Vagina (tissue), 2 donors: ENCODE results near the gene PCA3. TPM values are rescaled to one million over a fixed set of nuclear protein-coding genes. Genes with fewer than 3 reads are reported as not detected.

Experiments used
- DNase-seq, 2 donors: peaks; one replicate each; pipeline ENCODE4 v3.0.0-alpha.2; 2017; ENCODE audit errors: extremely low spot score in 2 of 2
- H3K27ac ChIP-seq: fragments of 200-600 bp; sonication (generic); one replicate; pipeline ENCODE4 v1.5.1; 2019
- H3K27me3 ChIP-seq: fragments of 200-600 bp; sonication (generic); one replicate; pipeline ENCODE4 v1.5.1; 2019
- H3K36me3 ChIP-seq, 2 donors: fragments of 200-600 bp; sonication (generic); one replicate each; pipeline ENCODE4 v1.5.1; 2017 to 2019
- H3K4me1 ChIP-seq: fragments of 200-600 bp; sonication (generic); one replicate; pipeline ENCODE4 v1.5.1; 2019
- H3K4me3 ChIP-seq, 2 donors: fragments of 200-600 bp; sonication (generic); 1 replicate in 1 of 2; 2 replicates in 1 of 2; pipeline ENCODE4 v1.5.1; 2016 to 2019
- H3K9me3 ChIP-seq: fragments of 200-600 bp; sonication (generic); one replicate; pipeline ENCODE4 v1.5.1; 2019
- CTCF ChIP-seq, 3 experiments: fragments of 450-650 bp in 2 of 3; fragments of 200-600 bp in 1 of 3; sonication (generic) in 1 of 3; IDR thresholded peaks; one replicate each; pipeline ENCODE4 v1.5.1; 2017 to 2019; ENCODE audit warnings: antibody characterized with exemption in 3 of 3, mild to moderate bottlenecking in 2 of 3, moderate library complexity in 2 of 3
- POLR2A ChIP-seq, 2 donors: fragments of 450-650 bp; IDR thresholded peaks; one replicate each; pipeline ENCODE4 v1.6.1; 2017; ENCODE audit warnings: antibody characterized with exemption in 2 of 2, mild to moderate bottlenecking in 2 of 2, moderate library complexity in 2 of 2
- POLR2AphosphoS5 ChIP-seq, 2 donors: sonication (generic); formaldehyde crosslinking; IDR thresholded peaks; one replicate each; pipeline ENCODE4 v1.9.0; 2017; ENCODE audit warnings: antibody characterized with exemption in 2 of 2, mild to moderate bottlenecking in 2 of 2, low read depth in 1 of 2; ENCODE audit not compliant: insufficient read depth in 1 of 2
- intact Hi-C: fragments of 100-400 bp; cut with DNase I; formaldehyde crosslinking; loops from one replicate; pipeline ENCODE4 v1.15.1; 2023
- total RNA-seq: library from RNA; depleted of rRNA; stranded (reverse); fragments of >200 nt; gene quantifications from one replicate; pipeline ENCODE4 v1.2.3, GENCODE V29; 2016

Gene PCA3
- total RNA-seq, 1 donor from 2014 or later = not detected

GRCh38 chr9:76812591-76812990, 48.4 kb downstream of the PCA3 start:
- Histone ChIP-seq H3K36me3 (no peaks in the 10 kb centered on the region), H3K4me1 (peaks cover 5% of the 10 kb centered on the region), H3K27me3 (no peaks in the 10 kb centered on the region), H3K27ac (no peak overlapping the region), H3K9me3 (no peaks in the 10 kb centered on the region), H3K4me3 (no peak overlapping the region)
- DNase-seq = no peak
- TF ChIP-seq POLR2AphosphoS5 (IDR thresholded peaks at IDR 0.05; ENCODE audit: insufficient read depth in 1 of 2, low read depth in 1 of 2) (no peak), CTCF (IDR thresholded peaks at IDR 0.05) (no peak), POLR2A (IDR thresholded peaks at IDR 0.05) (no peak)
- intact Hi-C loops = no loop called here

DNA sequence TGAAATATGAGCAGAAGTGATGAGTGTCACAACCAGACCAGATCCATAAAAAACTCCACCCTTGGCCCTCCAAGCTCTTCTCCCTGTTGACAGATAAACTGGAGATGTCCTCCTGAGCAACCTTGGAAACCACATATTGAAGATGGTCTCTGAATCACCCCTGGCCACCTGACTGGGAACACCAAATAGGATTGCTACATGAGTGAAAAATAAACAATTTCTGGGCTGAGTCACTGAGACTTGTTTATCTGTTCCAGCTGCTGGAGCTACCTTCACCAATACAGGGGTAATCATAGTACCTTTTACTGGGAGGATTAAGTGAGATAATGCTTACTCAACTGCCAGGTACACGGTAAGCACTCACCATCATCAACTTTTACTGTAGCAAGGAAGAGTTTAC, 53.3 kb downstream of the PCA3 start:
- TF ChIP-seq POLR2A (IDR thresholded peaks at IDR 0.05) = no peak
- no peak for TF ChIP-seq CTCF (IDR thresholded peaks at IDR 0.05)
- no peak for TF ChIP-seq POLR2AphosphoS5 (IDR thresholded peaks at IDR 0.05; ENCODE audit: insufficient read depth in 1 of 2, low read depth in 1 of 2)
- intact Hi-C loops = no loop called here
- Histone ChIP-seq H3K27me3 (no peaks in the 10 kb centered on the region), H3K27ac (peak overlapping the region; percentile 85), H3K36me3 (no peaks in the 10 kb centered on the region), H3K4me1 (peaks cover 11% of the 10 kb centered on the region), H3K4me3 (no peak overlapping the region), H3K9me3 (no peaks in the 10 kb centered on the region)
- no peak for DNase-seq

- Histone ChIP-seq H3K4me3 (no peak overlapping the region), H3K4me1 (peaks cover 11% of the 10 kb centered on the region), H3K36me3 (no peaks in the 10 kb centered on the region), H3K9me3 (no peaks in the 10 kb centered on the region), H3K27me3 (no peaks in the 10 kb centered on the region), H3K27ac (peak overlapping the region; percentile 85)
- intact Hi-C loops = no loop called here
- no peak for DNase-seq
- TF ChIP-seq POLR2A (IDR thresholded peaks at IDR 0.05) (no peak), POLR2AphosphoS5 (IDR thresholded peaks at IDR 0.05; ENCODE audit: insufficient read depth in 1 of 2, low read depth in 1 of 2) (peak in 1 of 2 donors; percentile 92)
Observed at GRCh38 chr9:76818271-76818670, 54.0 kb downstream of the PCA3 start.

DNA sequence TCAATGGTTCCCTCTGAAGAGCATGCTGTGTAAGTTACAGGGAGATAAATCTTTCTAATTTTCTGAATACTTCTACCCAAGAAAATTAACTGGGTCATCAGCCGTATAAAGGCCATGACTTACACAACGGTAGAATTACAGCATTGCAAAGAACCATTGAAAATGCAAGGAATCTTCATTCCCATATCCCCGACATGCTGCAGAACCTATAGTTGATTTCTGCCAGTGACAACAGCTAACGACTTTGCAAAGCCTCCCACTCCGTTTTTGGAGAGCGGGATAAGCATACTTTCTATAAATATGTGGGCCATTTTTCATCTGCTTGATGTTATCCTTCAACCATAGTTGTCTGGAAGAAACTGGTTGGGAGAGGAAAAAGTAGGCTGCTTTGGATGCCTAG, 56.2 kb downstream of the PCA3 start:
- Histone ChIP-seq H3K4me1 (peaks cover 11% of the 10 kb centered on the region), H3K36me3 (no peaks in the 10 kb centered on the region), H3K4me3 (no peak overlapping the region), H3K27ac (no peak overlapping the region), H3K27me3 (no peaks in the 10 kb centered on the region), H3K9me3 (no peaks in the 10 kb centered on the region)
- no peak for DNase-seq
- intact Hi-C loops = no loop called here
- no peak for TF ChIP-seq CTCF (IDR thresholded peaks at IDR 0.05)
- TF ChIP-seq POLR2A (IDR thresholded peaks at IDR 0.05) = no peak
- no peak for TF ChIP-seq POLR2AphosphoS5 (IDR thresholded peaks at IDR 0.05; ENCODE audit: insufficient read depth in 1 of 2, low read depth in 1 of 2)

GRCh38 chr9:76827296-76828080, 63.2 kb downstream of the PCA3 start:
- no peaks in the 10 kb centered on the region for H3K9me3 ChIP-seq
- H3K4me3 ChIP-seq = no peak overlapping the region
- no peak overlapping the region for H3K27ac ChIP-seq
- intact Hi-C loops = no loop called here
- H3K36me3 ChIP-seq = no peaks in the 10 kb centered on the region
- no peak for DNase-seq
- no peaks in the 10 kb centered on the region for H3K27me3 ChIP-seq
- H3K4me1 ChIP-seq = no peaks in the 10 kb centered on the region
- TF ChIP-seq CTCF (IDR thresholded peaks at IDR 0.05) (no peak), POLR2A (IDR thresholded peaks at IDR 0.05) (no peak), POLR2AphosphoS5 (IDR thresholded peaks at IDR 0.05; ENCODE audit: insufficient read depth in 1 of 2, low read depth in 1 of 2) (no peak)
